ENCODE measurements around the gene CLIC5. TPM values are rescaled to one million over a fixed set of nuclear protein-coding genes. Genes with fewer than 3 reads are reported as not detected.
A peak's percentile ranks its signal among the peaks of the same experiment; 100 is the strongest.
"Not testable (repeated sequence)": the region's sequence is repeated elsewhere in the genome, so short reads cannot be mapped to it uniquely, and the experiment has no call there.

Gene CLIC5
- total RNA-seq, 1 donor from 2014 or later = 42.6 TPM

DNA sequence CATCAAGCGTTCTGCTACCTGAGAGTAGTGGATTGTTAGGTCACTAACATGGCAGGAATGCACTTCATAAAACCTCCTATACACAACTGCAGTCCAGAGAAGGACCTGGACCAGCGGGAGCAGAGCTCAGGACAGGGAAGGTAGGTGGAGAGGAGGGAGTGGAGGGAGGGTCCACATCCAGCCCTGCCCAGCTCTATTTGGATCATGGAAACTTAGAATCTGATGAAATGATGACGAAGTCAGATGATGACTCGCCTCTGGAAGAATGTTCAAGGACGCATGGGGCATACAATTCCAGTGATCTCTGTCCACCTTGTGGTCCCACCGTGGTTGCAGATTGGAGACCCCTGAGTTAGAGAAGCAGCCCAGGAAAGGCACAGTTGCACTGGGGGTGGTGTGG, 68.8 kb downstream of the CLIC5 start:
- no peak for DNase-seq (ENCODE audit: low spot score)
- ATAC-seq = peak; percentile 27
- intact Hi-C loops (cut with DNase I) = no loop called here

DNA sequence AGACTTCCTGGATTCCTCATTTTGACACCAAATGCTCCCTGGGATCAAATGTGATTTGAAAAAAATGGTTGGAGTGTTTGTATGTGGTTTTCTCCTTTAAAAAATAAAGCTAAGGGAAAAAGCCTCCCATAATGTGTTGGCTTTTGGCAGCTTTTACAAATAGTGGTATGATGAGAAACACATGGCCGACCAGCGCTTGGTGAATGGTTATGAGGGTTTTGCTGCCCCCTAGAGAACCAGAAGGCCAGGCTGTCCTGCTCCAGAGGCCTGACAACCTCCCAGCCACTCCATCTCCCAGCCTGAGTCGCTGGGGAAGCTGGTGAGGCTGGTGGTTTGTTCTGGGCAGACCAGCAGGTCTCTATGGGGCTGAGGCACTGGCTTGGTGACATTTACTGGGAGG, 69.3 kb downstream of the CLIC5 start:
- DNase-seq (ENCODE audit: low spot score) (no peak), ATAC-seq (peak; percentile 94)
- intact Hi-C loops (cut with DNase I) = no loop called here

DNA sequence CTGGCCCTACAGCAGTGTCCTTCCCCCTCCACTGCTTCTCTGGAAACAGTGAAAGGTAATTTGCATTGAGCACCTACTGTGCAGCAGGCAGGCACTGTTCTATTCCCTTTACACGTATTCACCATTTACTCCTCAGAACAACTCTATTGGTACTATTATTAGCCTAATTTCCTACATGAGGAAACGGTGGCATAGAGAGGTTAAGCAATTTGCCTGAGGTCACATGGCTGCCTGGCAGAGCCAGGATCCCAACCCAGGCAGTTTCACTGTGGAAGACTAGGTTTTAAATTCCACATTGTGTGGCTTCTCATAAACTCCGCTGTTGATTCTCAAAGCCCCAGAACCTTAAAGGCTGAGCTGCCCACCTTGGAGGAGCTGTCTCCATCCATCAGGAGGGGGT, 72.7 kb downstream of the CLIC5 start:
- no peak for ATAC-seq
- intact Hi-C loops (cut with DNase I) = no loop called here
- DNase-seq (ENCODE audit: low spot score) = no peak

DNA sequence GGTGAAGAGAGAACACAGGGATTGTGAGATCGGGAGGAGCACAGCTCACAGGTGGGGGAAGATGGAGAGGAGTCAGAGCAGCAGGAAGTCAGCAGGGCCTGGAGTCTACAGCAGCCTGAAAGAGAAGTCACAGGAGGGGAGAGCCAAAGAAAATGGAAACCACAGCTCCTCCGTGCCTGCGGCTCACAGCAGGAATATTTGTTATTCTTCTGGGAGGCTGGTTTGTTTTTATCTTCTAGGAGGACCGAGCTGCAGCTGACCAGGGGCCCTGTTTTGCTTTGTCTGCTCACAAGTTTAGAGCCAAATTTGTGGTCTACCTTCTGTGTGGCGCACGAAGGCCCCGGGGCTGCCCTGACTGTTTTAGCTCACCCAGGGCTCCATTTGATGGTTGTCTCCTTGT, 81.8 kb downstream of the CLIC5 start:
- intact Hi-C loops (cut with DNase I) = no loop called here
- DNase-seq (ENCODE audit: low spot score) (no peak), ATAC-seq (peak; percentile 72)

DNA sequence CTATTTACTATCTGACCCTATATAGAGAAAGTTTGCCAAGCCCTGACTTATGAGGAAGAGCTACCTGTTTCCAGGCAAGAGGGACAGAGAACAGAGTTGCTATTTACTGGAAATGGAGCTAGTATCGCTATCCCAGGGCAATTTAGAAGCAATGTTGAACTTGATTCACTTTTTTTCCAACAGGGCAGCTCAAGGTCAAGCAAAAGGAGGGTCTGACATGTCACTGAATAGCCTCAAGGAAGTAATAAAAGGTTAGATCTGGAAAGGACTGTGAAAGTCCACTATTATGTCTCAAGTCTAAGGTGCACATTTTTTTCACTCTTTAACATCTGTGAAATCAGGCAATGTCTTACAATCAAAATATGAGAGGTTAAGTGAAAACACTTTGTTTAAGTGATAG, 84.4 kb downstream of the CLIC5 start:
- DNase-seq (ENCODE audit: low spot score) (no peak), ATAC-seq (no peak)
- intact Hi-C loops (cut with DNase I) = no loop called here

DNA sequence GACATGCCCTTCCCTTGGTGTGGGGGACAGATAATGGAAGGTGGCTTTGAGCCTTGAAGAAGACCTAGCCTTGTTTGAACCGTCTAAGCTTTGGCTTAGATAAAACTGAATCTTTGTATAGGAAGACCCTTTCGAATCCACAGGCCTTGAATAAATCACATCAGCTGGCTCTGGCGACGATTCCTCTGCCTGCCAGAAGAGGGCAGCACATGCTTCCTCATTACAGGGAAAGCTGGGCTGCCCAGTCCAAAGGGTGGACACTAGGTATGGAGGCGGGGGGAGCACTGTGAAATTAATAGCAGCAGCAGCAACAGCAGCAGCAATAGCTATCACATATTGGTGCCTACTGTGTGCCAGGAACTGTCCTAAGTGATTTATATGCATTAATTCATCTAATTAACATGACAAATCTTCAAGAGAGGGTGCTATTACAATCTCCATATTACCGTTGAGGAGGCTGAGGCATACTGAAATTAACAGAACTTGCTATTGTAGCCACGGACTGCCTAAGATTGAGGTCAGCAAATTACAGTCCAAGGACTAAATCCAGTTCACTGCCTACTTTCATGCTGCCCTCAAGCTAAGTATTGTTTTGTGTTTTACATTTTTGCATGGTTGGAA, 85.1 kb downstream of the CLIC5 start:
- intact Hi-C loops (cut with DNase I) = no loop called here
- ATAC-seq (peak; percentile 64), DNase-seq (ENCODE audit: low spot score) (peak; percentile 81)

DNA sequence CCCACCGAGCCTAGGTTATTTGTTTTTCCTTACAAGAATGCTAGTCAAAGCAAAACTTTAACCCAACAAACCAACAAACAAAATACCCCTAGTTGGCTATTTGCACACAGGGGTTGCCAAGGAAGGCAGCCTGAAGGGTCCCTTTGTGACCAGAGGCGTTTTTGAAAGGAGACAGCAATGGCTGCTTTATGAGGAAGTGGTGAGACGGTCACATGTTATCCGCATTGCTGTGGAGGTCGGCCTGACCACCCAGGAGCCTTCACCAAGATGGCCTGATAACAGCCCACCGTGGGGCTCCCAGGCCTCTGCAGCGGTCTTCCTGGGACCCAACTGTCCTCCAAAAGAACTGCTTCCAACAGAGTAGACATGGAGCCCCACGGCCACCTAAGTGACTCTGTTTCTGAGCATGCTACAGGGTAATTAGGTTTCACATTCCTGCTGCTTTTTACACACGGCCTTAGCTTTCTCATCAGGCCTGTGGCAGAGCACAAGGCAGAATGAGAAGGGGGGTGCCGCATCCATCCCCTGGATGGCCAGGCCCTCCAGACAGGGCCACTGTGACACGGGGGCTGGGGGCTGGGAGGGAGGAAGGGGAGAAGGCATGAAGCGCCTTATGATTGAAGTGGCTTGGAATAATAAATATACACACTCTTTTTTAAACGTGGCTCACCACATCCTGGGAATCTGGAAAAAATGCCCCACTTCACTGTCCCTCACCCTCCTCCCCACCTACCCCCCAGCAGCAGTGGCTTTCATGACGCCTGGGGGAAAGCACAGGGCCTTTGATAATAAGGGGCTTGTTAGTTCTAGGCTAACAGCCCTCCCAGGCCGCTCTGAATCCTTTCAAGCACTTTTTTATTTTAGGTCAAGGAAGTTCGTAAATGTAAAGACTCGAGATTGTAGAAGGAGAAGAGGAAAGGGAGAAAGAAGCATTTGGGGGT, 86.0 kb downstream of the CLIC5 start:
- no peak for DNase-seq (ENCODE audit: low spot score)
- no peak for ATAC-seq
- intact Hi-C loops (cut with DNase I) = no loop called here

DNA sequence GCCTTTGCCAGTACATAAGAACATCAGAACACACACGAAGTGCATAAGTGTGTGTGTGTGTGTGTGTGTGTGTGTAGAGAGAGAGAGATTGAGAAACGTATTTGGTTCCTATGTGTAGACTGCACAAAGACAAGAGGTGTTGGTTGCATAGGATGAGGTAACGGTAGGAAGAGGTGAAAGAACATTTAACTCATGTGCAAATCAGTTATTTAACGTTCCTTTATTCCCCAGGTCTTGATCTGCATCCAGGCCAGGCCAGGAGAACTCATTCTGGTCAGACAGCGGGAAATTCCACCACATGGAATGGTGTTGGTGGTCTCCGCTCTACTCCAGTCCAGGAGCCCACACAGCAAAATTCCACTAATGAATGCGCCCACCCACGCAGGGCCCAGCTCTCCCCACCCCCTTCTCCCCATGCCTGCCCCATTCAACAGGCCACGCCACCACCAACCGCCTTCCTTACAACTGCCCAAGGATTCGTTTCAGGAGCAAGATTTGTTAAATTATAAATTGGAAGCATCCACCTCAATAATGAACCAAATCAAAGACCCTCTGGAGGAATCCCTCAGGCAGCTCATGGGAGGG, 86.8 kb downstream of the CLIC5 start:
- DNase-seq (ENCODE audit: low spot score) (no peak), ATAC-seq (no peak)
- intact Hi-C loops (cut with DNase I) = no loop called here

DNA sequence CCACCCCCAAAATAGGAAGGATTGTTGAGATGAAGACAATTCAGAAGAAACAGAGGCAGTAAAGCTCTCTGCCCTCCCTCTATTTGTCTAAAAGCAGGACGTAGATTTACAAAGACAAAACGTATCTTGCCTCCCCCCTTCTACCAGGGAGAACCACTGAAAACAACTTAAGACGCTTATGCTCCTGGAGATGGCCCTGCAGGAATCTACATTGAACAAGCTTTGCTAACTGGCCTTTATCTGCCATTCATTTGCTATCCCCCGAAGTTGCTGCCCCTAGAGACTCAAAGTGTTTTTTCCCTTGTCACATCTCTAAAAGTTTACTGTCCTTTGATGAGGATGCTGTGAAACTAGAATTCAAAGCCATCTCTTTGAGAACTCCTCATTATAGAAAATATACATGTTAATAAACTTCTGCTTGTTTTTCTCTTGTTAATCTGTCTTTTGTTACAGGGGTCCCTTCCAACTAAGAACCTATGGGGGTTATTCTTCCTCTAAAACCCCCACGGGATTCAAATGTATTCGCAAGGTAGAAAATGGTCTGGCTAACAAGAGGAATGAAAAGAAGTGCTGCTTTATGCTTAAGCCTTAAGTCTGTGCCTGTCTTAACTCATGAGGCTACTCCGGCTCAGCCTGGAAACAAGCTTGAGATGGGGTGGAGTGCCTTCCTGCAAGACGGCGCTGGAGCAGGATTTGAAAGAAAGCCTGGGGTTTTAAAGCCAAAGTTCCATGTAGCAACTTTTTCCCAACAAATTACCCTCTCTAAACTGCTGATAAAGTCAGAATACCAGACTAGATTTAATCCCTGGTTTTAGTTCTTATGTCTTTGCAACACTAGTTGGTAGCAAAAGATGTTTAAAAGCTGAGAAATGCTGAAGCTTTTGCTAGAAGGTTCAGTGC, 88.0 kb downstream of the CLIC5 start:
- intact Hi-C loops (cut with DNase I) = no loop called here
- ATAC-seq = no peak

DNA sequence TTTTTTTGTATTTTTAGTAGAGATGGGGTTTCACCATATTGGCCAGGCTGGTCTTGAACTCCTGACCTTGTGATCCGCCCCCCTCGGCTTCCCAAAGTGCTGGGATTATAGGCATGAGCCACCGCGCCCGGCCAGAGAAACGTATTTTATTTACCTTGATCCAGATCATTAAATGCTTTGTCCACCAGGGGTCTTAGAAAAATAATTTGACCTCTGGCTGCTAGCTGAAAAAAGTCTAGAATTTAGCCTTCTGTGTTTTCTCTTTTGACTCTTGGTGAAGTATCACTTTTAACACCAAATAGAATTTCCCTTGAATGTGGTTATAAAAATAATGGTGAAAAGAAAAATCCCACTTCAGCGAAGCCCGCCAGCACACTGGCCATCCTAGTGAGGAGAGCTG, 89.2 kb downstream of the CLIC5 start:
- DNase-seq (ENCODE audit: low spot score); intact Hi-C loops (cut with DNase I); ATAC-seq: not testable (repeated sequence)

More for the DNA sequence above, 88.0 kb downstream of the CLIC5 start:
- DNase-seq (ENCODE audit: low spot score) = no peak

DNA sequence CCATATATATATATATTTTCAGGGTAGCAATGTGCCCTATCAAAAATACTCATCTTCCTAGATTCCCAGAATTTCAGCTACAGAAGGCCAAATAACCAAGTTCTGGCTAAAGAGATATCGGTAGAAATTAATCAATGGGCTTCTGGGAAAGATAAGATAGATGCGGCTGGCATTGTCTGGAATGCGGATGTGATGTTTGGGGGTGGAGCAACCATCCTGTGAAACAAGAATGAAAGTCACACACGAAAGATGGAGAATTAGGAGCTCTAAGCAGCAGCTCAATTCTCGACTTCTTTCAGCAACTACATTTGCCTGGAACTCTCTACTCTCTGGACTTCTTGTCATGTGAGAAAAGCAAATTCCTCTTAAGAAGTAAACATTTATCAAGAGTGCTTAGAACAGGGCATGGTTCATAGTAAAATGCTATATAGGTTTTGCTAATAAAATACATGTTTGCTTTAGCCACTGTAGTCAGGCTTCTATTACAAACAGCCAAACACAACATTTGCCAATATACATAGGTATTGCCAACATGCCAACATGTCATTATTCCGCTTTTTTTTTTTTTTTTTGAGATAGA, 90.8 kb downstream of the CLIC5 start:
- intact Hi-C loops (cut with DNase I) = no loop called here
- DNase-seq (ENCODE audit: low spot score) (no peak), ATAC-seq (no peak)

DNA sequence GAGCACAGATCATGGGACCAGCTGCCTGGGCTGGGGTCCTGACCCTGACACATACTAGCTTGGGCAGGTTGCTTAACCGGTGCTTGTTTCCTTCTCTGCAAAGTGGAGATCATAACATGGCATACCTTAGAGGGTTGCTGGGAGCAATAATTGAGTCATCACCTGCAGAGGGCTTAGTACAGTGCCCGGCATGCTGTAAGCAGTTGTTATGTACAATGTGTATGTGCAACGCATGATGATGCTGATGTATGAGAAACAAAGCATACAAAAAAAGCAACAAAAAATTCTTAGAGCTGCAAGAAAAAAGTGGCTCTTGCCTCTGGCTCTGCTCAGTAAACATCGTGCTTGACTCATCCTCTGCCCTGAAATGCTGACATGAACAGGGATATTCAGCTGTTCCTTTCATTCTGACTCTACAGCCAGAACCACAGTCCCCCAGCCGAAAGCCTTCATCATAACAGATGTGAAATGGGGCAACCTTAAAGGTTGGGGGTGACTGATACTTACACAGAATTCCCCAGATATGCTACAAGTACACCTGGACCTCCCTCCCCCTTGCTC, 91.7 kb downstream of the CLIC5 start:
- intact Hi-C loops (cut with DNase I) = no loop called here
- no peak for ATAC-seq
- DNase-seq (ENCODE audit: low spot score) = no peak

DNA sequence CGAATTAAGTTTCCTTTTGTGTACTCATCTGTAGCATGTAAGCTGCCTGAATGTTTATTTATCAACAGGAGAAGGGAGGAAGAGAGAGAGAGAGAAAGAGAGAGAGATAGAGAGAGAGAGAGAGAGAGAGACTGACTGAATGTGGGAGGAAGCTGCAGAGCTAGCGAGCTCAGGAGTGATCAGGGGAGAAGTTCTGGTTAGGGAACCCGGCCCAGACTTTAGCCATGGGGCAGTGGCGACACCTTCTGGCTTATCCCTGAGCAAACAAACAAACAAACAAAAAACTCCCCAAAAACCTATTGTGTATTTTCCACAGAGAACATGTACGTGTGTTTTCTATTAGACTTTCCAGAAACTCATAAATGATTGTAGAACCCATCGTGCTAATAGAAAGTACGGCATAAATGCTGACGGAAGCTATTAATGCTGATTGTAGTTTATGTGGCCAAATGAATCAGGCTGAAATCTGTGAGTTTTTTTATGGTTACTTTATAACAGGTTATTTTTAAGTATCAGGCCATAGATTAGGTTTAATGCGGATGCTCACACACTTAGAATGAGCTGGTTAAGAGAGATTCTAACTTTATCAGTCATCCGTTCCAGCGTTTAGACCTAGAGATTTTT, 92.8 kb downstream of the CLIC5 start:
- ATAC-seq = peak; percentile 91
- intact Hi-C loops (cut with DNase I) = no loop called here

DNA sequence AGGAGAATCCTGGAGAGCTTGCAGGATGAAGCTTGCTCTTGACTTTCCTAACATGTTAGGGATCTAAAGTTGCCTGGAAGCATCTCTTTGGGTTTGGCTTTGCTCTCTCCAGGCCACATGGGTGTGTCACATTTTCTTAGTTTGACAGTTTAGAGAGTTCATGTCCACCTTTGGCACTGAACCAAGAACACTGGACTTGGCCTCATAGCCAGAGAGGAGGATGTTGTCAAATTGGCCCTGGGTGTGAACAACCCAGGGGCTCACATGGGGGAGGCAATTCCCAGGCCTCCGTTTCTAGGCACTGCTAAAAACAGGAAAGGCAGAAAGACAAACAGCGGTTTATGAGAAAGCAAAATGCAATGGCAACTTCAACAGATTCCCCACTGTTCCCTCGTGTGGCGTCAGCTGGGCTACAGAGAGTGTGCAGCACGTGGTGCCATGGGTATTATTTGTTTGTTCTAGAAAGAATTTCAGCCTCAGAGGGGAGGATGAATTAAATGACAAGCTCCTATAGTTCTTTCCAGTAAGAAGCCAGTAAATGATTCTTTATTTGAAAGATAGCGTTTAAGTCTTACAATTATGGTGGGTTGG, 93.9 kb downstream of the CLIC5 start:
- ATAC-seq (peak; percentile 69), DNase-seq (ENCODE audit: low spot score) (no peak)
- intact Hi-C loops (cut with DNase I) = no loop called here

More for the DNA sequence above, 92.8 kb downstream of the CLIC5 start:
- peak; percentile 84 for DNase-seq (ENCODE audit: low spot score)

DNA sequence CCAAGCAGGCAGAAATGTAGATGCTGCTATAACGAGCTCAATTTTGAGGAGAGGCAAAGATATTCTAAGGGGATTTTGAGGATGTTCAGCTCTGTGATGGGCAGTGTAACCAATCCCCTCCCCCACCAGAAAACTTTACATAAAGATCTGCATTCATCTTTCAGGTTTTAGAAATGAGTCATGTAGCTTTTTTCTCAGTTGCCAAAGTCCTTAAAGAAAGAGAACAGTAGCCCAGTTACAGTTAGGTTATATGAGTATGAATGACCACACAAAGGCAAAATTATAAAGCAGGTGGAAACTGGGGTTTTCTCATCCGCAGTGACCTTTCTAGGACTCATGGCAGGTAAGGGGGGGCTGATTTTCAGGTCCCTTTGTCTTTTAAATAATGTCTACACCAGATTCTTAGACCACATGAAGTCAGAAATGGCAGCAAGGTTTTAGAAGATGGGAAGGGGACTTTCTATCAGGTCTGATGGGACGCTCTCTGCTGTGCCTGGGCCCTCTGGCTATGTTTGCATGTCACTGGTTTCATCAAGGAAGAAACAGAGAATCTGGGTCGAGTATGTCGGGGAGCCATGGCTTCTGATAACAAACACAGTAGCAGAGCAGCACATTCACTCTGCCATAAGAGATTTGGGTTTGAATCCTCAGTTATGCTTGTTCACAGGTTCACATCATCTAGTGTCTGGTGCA, 94.7 kb downstream of the CLIC5 start:
- ATAC-seq = no peak
- intact Hi-C loops (cut with DNase I) = no loop called here
- DNase-seq (ENCODE audit: low spot score) = no peak

DNA sequence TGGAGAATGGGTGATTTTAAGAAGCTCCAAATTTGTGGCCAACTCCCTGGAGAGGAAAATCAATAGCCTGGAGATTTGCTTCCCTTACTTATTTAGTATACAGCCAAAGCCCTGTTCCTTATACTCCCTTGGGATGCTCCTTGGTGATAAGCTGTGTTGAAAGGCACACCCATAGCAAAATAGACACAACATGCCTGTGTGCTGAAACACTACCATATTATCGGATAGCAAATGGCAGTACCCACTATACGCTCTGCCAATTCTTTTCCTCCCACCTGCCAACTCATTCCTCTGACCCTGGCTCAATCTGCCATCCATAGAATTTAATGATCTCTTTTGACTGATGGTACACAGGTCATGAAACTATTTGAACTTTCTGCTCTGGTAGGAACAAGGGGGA, 98.2 kb downstream of the CLIC5 start:
- DNase-seq (ENCODE audit: low spot score) (no peak), ATAC-seq (no peak)
- intact Hi-C loops (cut with DNase I) = loop anchor here (10.0 kb wide), 1 partner anchor 1263 kb away; no protein-coding TSS in a partner anchor

DNA sequence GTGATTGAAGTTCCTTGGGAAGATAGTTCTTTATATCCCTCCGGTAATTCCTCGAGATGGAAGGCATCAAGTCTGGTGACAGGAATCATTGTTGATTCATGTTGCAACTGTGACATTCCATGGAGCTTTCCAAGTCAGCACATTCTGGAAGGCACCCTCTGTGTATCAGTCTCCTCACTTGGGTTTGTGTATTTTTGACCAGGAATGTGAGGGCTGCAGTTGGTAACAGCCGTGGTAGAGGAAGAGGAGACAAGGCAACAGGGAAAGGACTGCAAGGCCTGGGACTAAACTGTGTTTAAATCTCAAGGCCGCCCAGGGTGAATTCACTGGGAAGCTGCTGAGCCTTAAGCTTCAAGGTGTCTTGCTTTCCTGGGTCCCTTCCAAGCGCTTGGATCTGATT, 99.0 kb downstream of the CLIC5 start:
- DNase-seq (ENCODE audit: low spot score) (no peak), ATAC-seq (no peak)
- intact Hi-C loops (cut with DNase I) = loop anchor here (10.0 kb wide), 1 partner anchor 1262 kb away; no protein-coding TSS in a partner anchor

Data from sciatic nerve (tissue), 2 donors.